Suprapubic skin (tissue), 3 donors: ENCODE data around the gene FRY.

ENCODE experiments used
- EP300 ChIP-seq: sonication (generic); formaldehyde crosslinking; IDR thresholded peaks from one replicate; pipeline ENCODE4 v1.6.1; 2017; ENCODE audit warnings: antibody characterized with exemption
- TF ChIP-seq, protein P1 (sequence below), 2 donors: fragments of 200-600 bp in 1 of 2; fragments of 450-650 bp in 1 of 2; sonication (generic) in 1 of 2; IDR thresholded peaks; one replicate each; pipeline ENCODE4 v1.5.1; 2016 to 2019; ENCODE audit warnings: antibody characterized with exemption in 2 of 2, mild to moderate bottlenecking in 1 of 2, moderate library complexity in 1 of 2

DNA sequence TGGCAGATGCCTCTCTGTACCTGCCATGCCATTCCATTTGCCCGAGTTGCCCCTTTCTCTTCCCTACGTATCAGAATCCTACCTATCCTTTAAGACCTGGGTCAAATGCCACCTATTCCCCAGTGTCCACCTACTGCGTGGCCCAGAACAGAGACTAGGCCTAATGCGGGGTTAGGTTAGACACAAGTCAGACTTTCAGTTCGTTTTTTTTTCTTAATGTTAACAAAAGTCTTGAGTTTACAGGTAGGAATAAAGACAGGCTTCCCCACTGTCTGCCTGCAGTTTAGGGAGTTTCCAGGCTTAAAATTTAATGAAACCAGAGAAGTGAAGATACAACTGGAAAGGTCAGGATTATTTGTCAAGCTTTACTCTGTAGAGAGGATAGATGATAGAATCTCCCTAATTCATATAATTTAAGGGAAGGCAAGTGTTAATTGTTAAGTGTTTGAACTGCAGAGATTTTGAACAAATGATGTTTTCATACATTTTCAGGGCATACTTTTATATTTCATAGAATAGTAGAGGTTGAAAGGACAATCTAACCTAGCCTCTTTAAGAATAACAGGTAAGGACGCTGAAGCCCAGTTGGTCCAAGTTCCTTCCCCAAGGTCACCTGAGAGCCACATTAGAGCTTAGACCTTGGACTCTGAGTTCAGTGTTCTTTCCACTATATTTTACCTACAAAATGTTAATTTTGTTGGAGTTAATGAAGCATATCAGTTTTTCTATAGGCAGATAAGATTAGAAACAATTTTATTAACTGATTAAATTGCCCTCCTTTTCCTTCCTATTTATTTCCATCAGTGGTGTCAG, 35.8 kb downstream of the FRY start:
- TF ChIP-seq EP300, result no peak
- TF ChIP-seq, protein P1, sequence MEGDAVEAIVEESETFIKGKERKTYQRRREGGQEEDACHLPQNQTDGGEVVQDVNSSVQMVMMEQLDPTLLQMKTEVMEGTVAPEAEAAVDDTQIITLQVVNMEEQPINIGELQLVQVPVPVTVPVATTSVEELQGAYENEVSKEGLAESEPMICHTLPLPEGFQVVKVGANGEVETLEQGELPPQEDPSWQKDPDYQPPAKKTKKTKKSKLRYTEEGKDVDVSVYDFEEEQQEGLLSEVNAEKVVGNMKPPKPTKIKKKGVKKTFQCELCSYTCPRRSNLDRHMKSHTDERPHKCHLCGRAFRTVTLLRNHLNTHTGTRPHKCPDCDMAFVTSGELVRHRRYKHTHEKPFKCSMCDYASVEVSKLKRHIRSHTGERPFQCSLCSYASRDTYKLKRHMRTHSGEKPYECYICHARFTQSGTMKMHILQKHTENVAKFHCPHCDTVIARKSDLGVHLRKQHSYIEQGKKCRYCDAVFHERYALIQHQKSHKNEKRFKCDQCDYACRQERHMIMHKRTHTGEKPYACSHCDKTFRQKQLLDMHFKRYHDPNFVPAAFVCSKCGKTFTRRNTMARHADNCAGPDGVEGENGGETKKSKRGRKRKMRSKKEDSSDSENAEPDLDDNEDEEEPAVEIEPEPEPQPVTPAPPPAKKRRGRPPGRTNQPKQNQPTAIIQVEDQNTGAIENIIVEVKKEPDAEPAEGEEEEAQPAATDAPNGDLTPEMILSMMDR (IDR thresholded peaks at IDR 0.05), result no peak
